ENCODE results near the gene TKT.

The TKT gene

GRCh38 chr3:53178246-53178645 lies 77.6 kb downstream of the TKT start:
- no peak for DNase-seq (ENCODE audit: low spot score)

DNA sequence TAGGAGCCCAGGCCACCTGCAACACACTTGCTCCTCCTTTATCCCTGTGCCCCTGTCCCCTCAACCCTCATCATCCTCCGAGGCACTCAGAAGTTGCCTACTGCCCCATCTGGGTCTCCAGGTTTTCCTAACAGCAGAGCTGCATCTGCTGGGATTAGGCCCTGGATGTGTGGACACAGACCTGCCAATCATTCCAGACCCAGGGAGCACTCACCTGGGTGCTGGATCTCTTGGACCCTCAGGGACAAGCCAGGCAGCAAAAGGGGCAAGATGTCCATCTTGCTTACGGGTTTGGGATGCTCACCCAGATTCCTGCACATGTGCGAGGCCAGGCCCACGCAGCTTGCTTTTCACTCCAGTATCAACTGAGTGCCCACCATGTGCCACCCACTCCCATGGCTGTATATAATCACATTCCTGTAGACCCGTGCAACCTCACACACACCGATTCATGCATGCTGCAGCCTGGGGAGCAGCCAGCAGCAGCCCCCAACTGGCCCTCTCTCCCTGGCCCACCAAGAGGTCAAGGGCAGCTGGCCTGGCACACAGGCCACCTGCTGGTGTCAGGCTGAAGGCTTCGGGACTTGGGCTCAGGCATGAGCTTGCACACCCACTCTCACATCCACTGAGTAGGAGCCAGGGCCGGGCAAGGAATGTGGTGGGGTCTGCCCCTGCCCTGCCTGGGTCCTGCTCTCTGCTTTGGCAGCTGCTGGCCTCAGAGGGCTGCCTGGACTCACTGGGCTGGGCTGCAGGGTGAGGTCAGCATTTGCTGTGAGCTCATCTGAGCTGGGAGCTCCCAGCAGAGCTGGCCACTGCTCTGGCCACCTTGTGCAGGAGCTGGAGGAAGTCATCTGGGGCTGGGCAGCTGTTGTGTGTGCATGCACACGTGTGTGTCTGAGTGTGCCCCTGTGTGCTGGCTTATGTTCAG lies 79.9 kb downstream of the TKT start:
- DNase-seq (ENCODE audit: low spot score) = no peak

Data from HuH-7 (cell line).